Smooth muscle cell (in vitro differentiated cells): ENCODE measurements around the gene ABCB8. TPM values are rescaled to one million over a fixed set of nuclear protein-coding genes. Genes with fewer than 3 reads are reported as not detected.

Experiments
- DNase-seq: peaks from one replicate; lab custom pipeline; 2025; ENCODE audit not compliant: unreplicated experiment; lab: John Stamatoyannopoulos, UW
- H2AFZ ChIP-seq: fragments of 200-600 bp; sonication (generic); 2 replicates; pipeline ENCODE4 v1.6.0; 2016; ENCODE audit warnings: antibody characterized with exemption, low read depth, mild to moderate bottlenecking
- H3F3A ChIP-seq: fragments of 200-600 bp; sonication (generic); 2 replicates; pipeline ENCODE4 v1.6.0; 2017; ENCODE audit warnings: antibody characterized with exemption, low read depth
- H3K27ac ChIP-seq: fragments of 200-600 bp; sonication (generic); 2 replicates; pipeline ENCODE4 v1.5.1; 2016; ENCODE audit warnings: low read depth, mild to moderate bottlenecking
- H3K27me3 ChIP-seq: fragments of 200-600 bp; sonication (generic); 2 replicates; pipeline ENCODE4 v1.6.1; 2016; ENCODE audit warnings: low read depth, mild to moderate bottlenecking
- H3K36me3 ChIP-seq: fragments of 200-600 bp; sonication (generic); 2 replicates; pipeline ENCODE4 v1.5.1; 2016; ENCODE audit warnings: low read depth
- H3K4me1 ChIP-seq: fragments of 200-600 bp; sonication (generic); 2 replicates; pipeline ENCODE4 v1.5.1; 2016; ENCODE audit warnings: low read depth
- H3K4me2 ChIP-seq: fragments of 200-600 bp; sonication (generic); 2 replicates; pipeline ENCODE4 v1.6.0; 2016; ENCODE audit warnings: mild to moderate bottlenecking
- H3K4me3 ChIP-seq: fragments of 200-600 bp; sonication (generic); 2 replicates; pipeline ENCODE4 v1.5.1; 2016; ENCODE audit warnings: mild to moderate bottlenecking
- H3K79me2 ChIP-seq: fragments of 200-600 bp; sonication (generic); 2 replicates; pipeline ENCODE4 v1.6.0; 2016; ENCODE audit warnings: low read depth, mild to moderate bottlenecking
- H3K9ac ChIP-seq: fragments of 200-600 bp; sonication (generic); 2 replicates; pipeline ENCODE4 v1.6.0; 2016; ENCODE audit warnings: low read depth
- H3K9me3 ChIP-seq: fragments of 200-600 bp; sonication (generic); replicated peaks from 2 replicates; pipeline ENCODE4 v1.5.1; 2016; ENCODE audit warnings: low read depth
- H4K20me1 ChIP-seq: fragments of 200-600 bp; sonication (generic); 2 replicates; pipeline ENCODE4 v1.6.0; 2016; ENCODE audit warnings: low read depth
- CTCF ChIP-seq: fragments of 200-600 bp; sonication (generic); IDR thresholded peaks from 2 replicates; pipeline ENCODE4 v1.5.1; 2017; ENCODE audit warnings: borderline replicate concordance, mild to moderate bottlenecking, antibody characterized with exemption; ENCODE audit not compliant: insufficient read depth, poor library complexity, severe bottlenecking
- WGBS: methylation state at CpG from one replicate; pipeline ENCODE4 v1.1.7; 2016; ENCODE audit warnings: low lambda C conversion rate; 5-methylcytosine and 5-hydroxymethylcytosine counted together
- polyA plus RNA-seq: library from polyadenylated mRNA; unstranded; fragments of >200 nt; fragmentation: Nextera tagmentation; extraction: Ambion mirVana; gene quantifications from 2 replicates; pipeline ENCODE4 v1.2.1, GENCODE V29; 2016
- total RNA-seq: library from RNA; depleted of rRNA; stranded (reverse); fragments of >200 nt; gene quantifications from 2 replicates; pipeline ENCODE4 v1.2.3, GENCODE V29; 2014

Gene ABCB8
- total and polyA plus RNA-seq, 2 experiments from 2014 or later, result 23.4 to 24.2 TPM

- Histone ChIP-seq H3K4me1 (peaks cover 28% of the 10 kb centered on the region), H3F3A (peaks cover 10% of the 10 kb centered on the region), H3K9me3 (no peaks in the 10 kb centered on the region), H3K4me2 (peak overlapping the region; percentile 94), H3K9ac (no peak overlapping the region), H3K27me3 (no peaks in the 10 kb centered on the region), H3K79me2 (peaks cover 21% of the 10 kb centered on the region), H3K27ac (peak overlapping the region; percentile 95), H3K4me3 (peak overlapping the region; percentile 46), H3K36me3 (no peaks in the 10 kb centered on the region), H4K20me1 (peaks cover 80% of the 10 kb centered on the region), H2AFZ (no peak overlapping the region)
- no peak for TF ChIP-seq CTCF
- 12% methylated on average over 11 of the region's 11 CpGs for WGBS
- DNase-seq, result no peak
These were observed 34.9 kb downstream of the ABCB8 start for GRCh38 chr7:151063212-151063561.

GRCh38 chr7:151064454-151064853 is 36.2 kb downstream of the ABCB8 start:
- Histone ChIP-seq H3K79me2 (peaks cover 21% of the 10 kb centered on the region), H3K27me3 (no peaks in the 10 kb centered on the region), H3F3A (peaks cover 10% of the 10 kb centered on the region), H3K4me2 (no peak overlapping the region), H3K27ac (no peak overlapping the region), H3K4me1 (peaks cover 25% of the 10 kb centered on the region), H3K9me3 (no peaks in the 10 kb centered on the region), H4K20me1 (peaks cover 87% of the 10 kb centered on the region), H3K4me3 (no peak overlapping the region), H2AFZ (no peak overlapping the region), H3K9ac (no peak overlapping the region), H3K36me3 (no peaks in the 10 kb centered on the region)
- no peak for TF ChIP-seq CTCF
- DNase-seq, result no peak
- 94% methylated on average over 18 of the region's 18 CpGs for WGBS

DNA sequence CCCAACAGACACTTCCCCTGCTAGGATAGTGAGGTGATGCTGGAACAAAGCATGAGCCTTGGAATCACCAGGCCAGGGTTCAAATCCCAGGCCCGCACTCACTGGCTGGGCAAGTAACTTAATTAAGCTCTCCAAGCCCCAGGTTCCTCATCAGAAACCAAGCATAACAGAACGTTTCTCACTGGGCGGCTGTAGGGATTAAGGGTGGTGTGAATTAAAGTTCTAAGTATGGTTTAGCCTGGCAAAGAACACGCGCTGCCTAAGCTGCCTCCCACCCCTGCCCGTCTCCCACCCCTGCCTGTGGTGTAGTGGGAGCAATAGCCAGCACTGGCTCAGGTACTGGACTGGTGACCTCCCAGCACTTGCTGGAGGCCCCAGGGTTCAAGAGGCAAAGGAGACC is 36.7 kb downstream of the ABCB8 start:
- Histone ChIP-seq H3K9me3 (no peaks in the 10 kb centered on the region), H3K36me3 (no peaks in the 10 kb centered on the region), H4K20me1 (peaks cover 92% of the 10 kb centered on the region), H3K4me2 (no peak overlapping the region), H2AFZ (no peak overlapping the region), H3K27ac (no peak overlapping the region), H3K4me3 (no peak overlapping the region), H3K79me2 (peaks cover 19% of the 10 kb centered on the region), H3K9ac (no peak overlapping the region), H3F3A (peaks cover 10% of the 10 kb centered on the region), H3K27me3 (no peaks in the 10 kb centered on the region), H3K4me1 (peaks cover 25% of the 10 kb centered on the region)
- WGBS, result over 99% methylated on average over 5 of the region's 6 CpGs
- TF ChIP-seq CTCF, result no peak
- no peak for DNase-seq

DNA sequence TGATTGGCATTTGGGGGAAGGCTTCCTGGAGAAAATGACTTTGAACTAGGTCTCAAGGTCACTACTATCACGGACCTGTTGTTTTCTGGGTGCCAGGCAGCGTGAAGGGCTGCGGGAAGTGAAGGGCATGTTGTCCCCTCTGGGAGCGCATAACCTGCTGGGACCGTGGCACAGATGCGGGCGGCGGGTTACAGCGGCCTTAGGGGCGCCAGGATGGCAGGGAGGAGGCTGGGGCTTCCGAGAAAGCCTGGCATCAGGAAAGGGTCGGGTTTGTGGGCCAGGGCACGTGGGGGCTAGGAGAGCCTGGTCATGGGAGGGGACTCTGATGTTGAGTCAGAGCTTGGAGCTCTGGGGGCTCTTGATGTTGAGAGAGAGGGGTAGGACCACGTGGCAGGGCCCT is 37.3 kb downstream of the ABCB8 start:
- Histone ChIP-seq H3F3A (peaks cover 10% of the 10 kb centered on the region), H3K9ac (no peak overlapping the region), H3K4me3 (no peak overlapping the region), H3K27me3 (no peaks in the 10 kb centered on the region), H3K4me2 (no peak overlapping the region), H3K9me3 (no peaks in the 10 kb centered on the region), H3K36me3 (no peaks in the 10 kb centered on the region), H4K20me1 (peaks cover 90% of the 10 kb centered on the region), H3K27ac (no peak overlapping the region), H3K79me2 (peaks cover 14% of the 10 kb centered on the region), H2AFZ (no peak overlapping the region), H3K4me1 (peaks cover 23% of the 10 kb centered on the region)
- no peak for DNase-seq
- WGBS, result 93% methylated on average over 14 of the region's 14 CpGs
- TF ChIP-seq CTCF, result no peak
